ENCODE measurements around the gene FOLR1.

FOLR1 gene

DNA sequence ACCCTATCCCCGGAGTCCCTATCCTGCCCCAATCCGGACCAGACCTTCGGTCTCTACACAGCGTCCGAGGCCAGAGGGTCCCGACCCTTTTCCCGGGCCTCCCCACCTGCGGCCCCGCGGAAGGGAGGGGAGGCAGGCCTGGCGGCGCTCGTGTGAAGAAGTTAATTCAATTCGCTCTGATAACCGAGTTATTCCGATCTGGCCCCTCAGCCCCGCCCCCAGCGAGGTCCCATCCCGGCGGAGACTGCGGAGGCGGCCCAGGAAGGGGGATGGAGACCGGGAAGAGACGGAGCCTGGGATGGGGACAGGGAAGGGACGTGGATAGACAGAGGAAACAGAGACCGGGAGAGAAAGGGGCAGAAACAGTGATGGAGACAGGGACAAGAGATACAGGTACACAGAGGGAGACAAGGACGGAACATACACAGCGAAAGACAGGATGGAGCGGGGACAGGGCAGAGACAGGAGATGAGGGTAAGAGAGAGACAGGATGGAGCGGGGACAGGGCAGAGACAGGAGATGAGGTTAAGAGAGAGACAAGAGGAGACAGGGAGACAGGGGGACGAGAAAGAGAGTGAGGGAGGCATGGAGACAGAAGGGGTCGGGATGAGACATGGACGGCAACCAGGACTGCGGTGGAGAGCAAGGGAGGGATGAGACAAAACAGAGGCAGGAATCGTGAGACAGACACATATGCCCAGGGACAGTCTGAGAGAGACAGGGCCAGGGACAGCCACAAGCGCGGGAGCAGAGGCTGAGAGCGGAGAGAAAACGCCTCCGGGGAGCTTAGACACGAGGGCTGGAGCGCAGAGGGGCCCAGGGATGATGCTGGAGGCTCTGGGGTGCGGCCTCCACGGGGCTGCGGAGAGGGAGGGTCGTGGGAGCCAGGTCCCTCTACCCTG is 52.7 kb downstream of the FOLR1 start:
- Histone ChIP-seq H3K79me2 (ENCODE audit: control insufficient read depth, low read length) (no peaks in the 10 kb centered on the region), H3K27ac (ENCODE audit: low read depth, low read length) (no peak overlapping the region), H3K4me1 (ENCODE audit: control insufficient read depth, low read length) (no peaks in the 10 kb centered on the region), H3K27me3 (ENCODE audit: control insufficient read depth, low read length) (peaks cover 54% of the 10 kb centered on the region), H3K4me3 (ENCODE audit: low read length) (no peak overlapping the region), H3K9me3 (ENCODE audit: control insufficient read depth, insufficient read depth, low read length) (no peaks in the 10 kb centered on the region), H3K4me2 (ENCODE audit: low read length) (no peak overlapping the region), H3K9me2 (replicated peaks; ENCODE audit: control insufficient read depth, low read length) (no peaks in the 10 kb centered on the region), H3F3A (ENCODE audit: control insufficient read depth, insufficient read depth) (no peaks in the 10 kb centered on the region), H3K36me3 (ENCODE audit: control insufficient read depth, low read length) (no peaks in the 10 kb centered on the region), H4K20me1 (ENCODE audit: control insufficient read depth, insufficient read depth, low read depth, low read length) (no peaks in the 10 kb centered on the region)
- TF ChIP-seq, protein P1, sequence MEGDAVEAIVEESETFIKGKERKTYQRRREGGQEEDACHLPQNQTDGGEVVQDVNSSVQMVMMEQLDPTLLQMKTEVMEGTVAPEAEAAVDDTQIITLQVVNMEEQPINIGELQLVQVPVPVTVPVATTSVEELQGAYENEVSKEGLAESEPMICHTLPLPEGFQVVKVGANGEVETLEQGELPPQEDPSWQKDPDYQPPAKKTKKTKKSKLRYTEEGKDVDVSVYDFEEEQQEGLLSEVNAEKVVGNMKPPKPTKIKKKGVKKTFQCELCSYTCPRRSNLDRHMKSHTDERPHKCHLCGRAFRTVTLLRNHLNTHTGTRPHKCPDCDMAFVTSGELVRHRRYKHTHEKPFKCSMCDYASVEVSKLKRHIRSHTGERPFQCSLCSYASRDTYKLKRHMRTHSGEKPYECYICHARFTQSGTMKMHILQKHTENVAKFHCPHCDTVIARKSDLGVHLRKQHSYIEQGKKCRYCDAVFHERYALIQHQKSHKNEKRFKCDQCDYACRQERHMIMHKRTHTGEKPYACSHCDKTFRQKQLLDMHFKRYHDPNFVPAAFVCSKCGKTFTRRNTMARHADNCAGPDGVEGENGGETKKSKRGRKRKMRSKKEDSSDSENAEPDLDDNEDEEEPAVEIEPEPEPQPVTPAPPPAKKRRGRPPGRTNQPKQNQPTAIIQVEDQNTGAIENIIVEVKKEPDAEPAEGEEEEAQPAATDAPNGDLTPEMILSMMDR (IDR thresholded peaks at IDR 0.05; ENCODE audit: low read depth, low read length, poor library complexity, severe bottlenecking), result no peak
- no peak for TF ChIP-seq EZH2phosphoT487 (IDR thresholded peaks at IDR 0.05; ENCODE audit: borderline replicate concordance, low read length)

DNA sequence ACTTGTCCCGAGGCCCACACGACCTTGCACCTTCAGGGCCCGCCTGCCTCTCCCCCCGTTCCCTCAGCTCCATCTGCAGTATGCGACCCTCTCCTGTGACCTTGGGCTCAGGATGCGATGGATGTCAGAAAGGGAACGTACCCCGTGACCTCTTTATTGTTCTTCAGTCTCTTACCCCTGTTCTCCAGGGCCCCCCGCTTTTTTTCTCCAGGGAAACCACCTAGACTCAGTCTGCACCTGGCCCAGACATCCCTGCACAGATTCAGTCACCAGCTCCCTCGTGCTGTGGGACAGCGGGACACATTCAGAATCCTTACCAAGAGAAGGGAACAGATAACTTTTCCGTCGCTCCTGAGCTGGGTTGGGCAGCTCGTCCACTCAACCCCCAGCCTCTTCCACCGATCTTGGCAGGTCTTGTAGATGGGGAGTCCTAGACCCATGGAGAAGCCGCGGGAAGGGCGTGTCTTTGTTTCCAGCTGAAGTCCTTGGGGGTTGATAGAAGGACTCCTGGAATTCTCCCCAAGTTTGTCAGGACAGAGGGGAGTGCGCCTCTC is 53.4 kb downstream of the FOLR1 start:
- H3K36me3 ChIP-seq (ENCODE audit: control insufficient read depth, low read length), result no peaks in the 10 kb centered on the region
- H3K9me3 ChIP-seq (ENCODE audit: control insufficient read depth, insufficient read depth, low read length), result no peaks in the 10 kb centered on the region
- peaks cover 47% of the 10 kb centered on the region for H3K27me3 ChIP-seq (ENCODE audit: control insufficient read depth, low read length)
- H3K4me2 ChIP-seq (ENCODE audit: low read length), result no peak overlapping the region
- TF ChIP-seq, protein P1 (IDR thresholded peaks at IDR 0.05; ENCODE audit: low read depth, low read length, poor library complexity, severe bottlenecking), result no peak
- H3K27ac ChIP-seq (ENCODE audit: low read depth, low read length), result no peak overlapping the region
- H3F3A ChIP-seq (ENCODE audit: control insufficient read depth, insufficient read depth), result no peaks in the 10 kb centered on the region
- H3K4me3 ChIP-seq (ENCODE audit: low read length), result no peak overlapping the region
- H4K20me1 ChIP-seq (ENCODE audit: control insufficient read depth, insufficient read depth, low read depth, low read length), result no peaks in the 10 kb centered on the region
- H3K4me1 ChIP-seq (ENCODE audit: control insufficient read depth, low read length), result no peaks in the 10 kb centered on the region
- no peaks in the 10 kb centered on the region for H3K9me2 ChIP-seq (replicated peaks; ENCODE audit: control insufficient read depth, low read length)
- H3K79me2 ChIP-seq (ENCODE audit: control insufficient read depth, low read length), result no peaks in the 10 kb centered on the region

Data from DOHH2 (cell line).